Measurements from ENCODE around the gene U2AF1L4.

The U2AF1L4 gene

GRCh38 chr19:35745328-35746086, at the start of gene U2AF1L4, which contains the start of gene PSENEN:
U2AF1L4 (minus strand) TSS chr19:35745418; CDS start chr19:35745391, 27 bp downstream.
PSENEN (plus strand) TSS chr19:35745651; CDS start chr19:35745931, 280 bp downstream.
- peak; percentile 100 for DNase-seq

GRCh38 chr19:35793381-35794165, 48.4 kb upstream of the U2AF1L4 start:
- no peak for DNase-seq

GRCh38 chr19:35792888-35793287, 47.7 kb upstream of the U2AF1L4 start:
- no peak for DNase-seq

- DNase-seq: no peak
These were observed 47.1 kb upstream of the U2AF1L4 start for GRCh38 chr19:35792312-35792711.

GRCh38 chr19:35791814-35792279, 46.6 kb upstream of the U2AF1L4 start:
- no peak for DNase-seq

- peak; percentile 35 for DNase-seq
These were observed 46.0 kb upstream of the U2AF1L4 start for GRCh38 chr19:35790981-35791813.

- no peak for DNase-seq
These were observed 45.0 kb upstream of the U2AF1L4 start for GRCh38 chr19:35789978-35790944.

- no peak for DNase-seq
These were observed 44.2 kb upstream of the U2AF1L4 start for GRCh38 chr19:35789195-35789977.

GRCh38 chr19:35788205-35788960, 43.2 kb upstream of the U2AF1L4 start:
- no peak for DNase-seq

- no peak for DNase-seq
These were observed 42.1 kb upstream of the U2AF1L4 start for GRCh38 chr19:35787227-35787799.

- no peak for DNase-seq
These were observed 41.3 kb upstream of the U2AF1L4 start for GRCh38 chr19:35786299-35787160.

- DNase-seq: no peak
These were observed 40.1 kb upstream of the U2AF1L4 start for GRCh38 chr19:35785339-35785627.

GRCh38 chr19:35784503-35785338, 39.5 kb upstream of the U2AF1L4 start:
- no peak for DNase-seq

GRCh38 chr19:35783469-35784434, 38.5 kb upstream of the U2AF1L4 start:
- DNase-seq: no peak

GRCh38 chr19:35782589-35782988, 37.4 kb upstream of the U2AF1L4 start:
- no peak for DNase-seq

- no peak for DNase-seq
These were observed 36.4 kb upstream of the U2AF1L4 start for GRCh38 chr19:35781650-35782049.

- DNase-seq: no peak
These were observed 35.5 kb upstream of the U2AF1L4 start for GRCh38 chr19:35780717-35781116.

Measured in NCI-H69 (cell line).